ENCODE data around the gene CFAP92.

CFAP92 gene

GRCh38 chr3:129005526-129006303, 11.8 kb upstream of the CFAP92 start:
- no peak for DNase-seq (ENCODE audit: low read depth, low spot score)

- DNase-seq (ENCODE audit: low read depth, low spot score): no peak
These were observed 10.9 kb upstream of the CFAP92 start for GRCh38 chr3:129004639-129005295.

- peak; percentile 40 for DNase-seq (ENCODE audit: low read depth, low spot score)
These were observed 9.8 kb upstream of the CFAP92 start for GRCh38 chr3:129003578-129004112.

- no peak for DNase-seq (ENCODE audit: low read depth, low spot score)
These were observed 9.0 kb upstream of the CFAP92 start for GRCh38 chr3:129002573-129003569.

- peak; percentile 54 for DNase-seq (ENCODE audit: low read depth, low spot score)
These were observed 8.1 kb upstream of the CFAP92 start for GRCh38 chr3:129001806-129002572.

GRCh38 chr3:129001101-129001805, 7.4 kb upstream of the CFAP92 start, which contains the start of gene EFCC1:
Gene EFCC1, plus strand, starts transcription at chr3:129001304. Its CDS starts 325 bp downstream, at chr3:129001629.
- peak; percentile 44 for DNase-seq (ENCODE audit: low read depth, low spot score)

- DNase-seq (ENCODE audit: low read depth, low spot score): no peak
These were observed 6.8 kb upstream of the CFAP92 start for GRCh38 chr3:129000742-129001100.

- DNase-seq (ENCODE audit: low read depth, low spot score): peak; percentile 69
These were observed 5.2 kb upstream of the CFAP92 start for GRCh38 chr3:128999102-128999501.

- no peak for DNase-seq (ENCODE audit: low read depth, low spot score)
These were observed 4.7 kb upstream of the CFAP92 start for GRCh38 chr3:128998561-128998960.

- no peak for DNase-seq (ENCODE audit: low read depth, low spot score)
These were observed 3.7 kb upstream of the CFAP92 start for GRCh38 chr3:128997486-128998133.

GRCh38 chr3:128996726-128997125, 2.9 kb upstream of the CFAP92 start:
- no peak for DNase-seq (ENCODE audit: low read depth, low spot score)

GRCh38 chr3:128996200-128996599, 2.3 kb upstream of the CFAP92 start:
- no peak for DNase-seq (ENCODE audit: low read depth, low spot score)

GRCh38 chr3:128995737-128996136, 1.9 kb upstream of the CFAP92 start:
- DNase-seq (ENCODE audit: low read depth, low spot score): no peak

GRCh38 chr3:128994581-128995546, 988 bp upstream of the CFAP92 start:
- no peak for DNase-seq (ENCODE audit: low read depth, low spot score)

GRCh38 chr3:128994173-128994512, 267 bp upstream of the CFAP92 start:
- DNase-seq (ENCODE audit: low read depth, low spot score): no peak

GRCh38 chr3:128992926-128993460, 883 bp downstream of the CFAP92 start:
- DNase-seq (ENCODE audit: low read depth, low spot score): no peak

- DNase-seq (ENCODE audit: low read depth, low spot score): no peak
These were observed 2.5 kb downstream of the CFAP92 start for GRCh38 chr3:128991355-128991895.

GRCh38 chr3:128988286-128988685, 5.6 kb downstream of the CFAP92 start:
- DNase-seq (ENCODE audit: low read depth, low spot score): no peak

Data from ELF-1 (cell line).